Liver (tissue), 3 donors: ENCODE measurements around the gene PUSL1.

Source experiments
- CTCF ChIP-seq: fragments of 150-350 bp; IDR thresholded peaks from 2 replicates; pipeline ENCODE4 v1.5.1; 2017; ENCODE audit warnings: improper control_type of control experiment, low read depth, low read length; ENCODE audit not compliant: missing input control
- EGR1 ChIP-seq, 2 donors: IDR thresholded peaks; 2 replicates each; pipeline ENCODE4 v1.6.1; 2016 to 2018; ENCODE audit warnings: antibody characterized with exemption in 2 of 2, low read depth in 2 of 2
- FOXA2 ChIP-seq: IDR thresholded peaks from 2 replicates; pipeline ENCODE4 v1.6.1; 2016; ENCODE audit warnings: antibody characterized with exemption
- GABPA ChIP-seq, 2 donors: IDR thresholded peaks in 1 of 2; conservative IDR thresholded peaks in 1 of 2; 2 replicates each; pipeline ENCODE4 v1.6.1; 2016; ENCODE audit warnings: antibody characterized with exemption in 2 of 2, mild to moderate bottlenecking in 1 of 2, moderate library complexity in 1 of 2
- JUND ChIP-seq, 2 donors: IDR thresholded peaks; 2 replicates each; pipeline ENCODE4 v1.6.1; 2016; ENCODE audit warnings: antibody characterized with exemption in 2 of 2
- MAX ChIP-seq: IDR thresholded peaks from 2 replicates; pipeline ENCODE4 v1.6.1; 2016; ENCODE audit warnings: antibody characterized with exemption
- RAD21 ChIP-seq, 2 donors: IDR thresholded peaks; 2 replicates each; pipeline ENCODE4 v1.6.1; 2016; ENCODE audit warnings: antibody characterized with exemption in 2 of 2, mild to moderate bottlenecking in 2 of 2
- REST ChIP-seq: IDR thresholded peaks from 2 replicates; pipeline ENCODE4 v1.6.1; 2016; ENCODE audit warnings: antibody characterized with exemption, mild to moderate bottlenecking
- TAF1 ChIP-seq: conservative IDR thresholded peaks from 2 replicates; pipeline ENCODE4 v1.6.1; 2016; ENCODE audit warnings: antibody characterized with exemption, mild to moderate bottlenecking
- donor health status: healthy.
- donor health status: healthy.

- no peak for TF ChIP-seq FOXA2
- no peak for TF ChIP-seq CTCF
- TF ChIP-seq TAF1: no peak
- TF ChIP-seq MAX: no peak
- no peak for TF ChIP-seq GABPA (IDR thresholded peaks at IDR 0.05 in 1 of 2, conservative IDR thresholded peaks at IDR 0.05 in 1 of 2)
- TF ChIP-seq REST: no peak
- TF ChIP-seq EGR1 (IDR thresholded peaks at IDR 0.05; ENCODE audit: low read depth in 2 of 2): no peak
- TF ChIP-seq RAD21 (IDR thresholded peaks at IDR 0.05): no peak
- no peak for TF ChIP-seq JUND (IDR thresholded peaks at IDR 0.05)
Observed at GRCh38 chr1:1351511-1352427, 43.4 kb downstream of the PUSL1 start.
